ENCODE results near the gene TPD52L1. TPM values are rescaled to one million over a fixed set of nuclear protein-coding genes. Genes with fewer than 3 reads are reported as not detected.

The TPD52L1 gene
- total and polyA plus RNA-seq, 3 donors from 2014 or later = 20.6 to 22.5 (median 22.1) TPM

DNA sequence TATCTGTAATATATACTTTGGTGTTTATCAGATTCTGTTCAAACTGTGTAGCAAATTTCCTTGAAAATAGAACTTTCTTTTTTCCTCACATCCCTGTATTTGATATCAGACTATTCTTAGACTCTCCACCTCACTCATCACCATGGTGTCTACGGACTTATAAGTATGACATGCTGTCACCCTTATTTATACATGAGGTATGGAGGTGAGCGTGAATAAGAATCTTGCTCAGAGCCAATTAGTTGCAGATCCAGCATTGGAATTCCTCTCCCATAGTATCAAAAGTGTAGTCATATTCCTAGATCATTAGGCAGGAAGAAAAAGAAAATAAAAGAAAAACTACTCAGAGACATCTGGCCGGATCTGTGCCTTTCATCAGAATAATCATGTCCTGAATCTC is 43.0 kb downstream of the TPD52L1 start:
- Histone ChIP-seq H3K27ac (peak overlapping the region; percentile 66 to 70), H3K9me3 (no peaks in the 10 kb centered on the region), H3K36me3 (ENCODE audit: low read depth, missing control alignments) (no peaks in the 10 kb centered on the region), H3K4me1 (peaks cover 31% of the 10 kb centered on the region), H3K27me3 (no peaks in the 10 kb centered on the region), H3K4me3 (no peak overlapping the region)
- intact Hi-C loops (cut with DNase I; ENCODE audit: low total_unique reads) = no loop called here
- DNase-seq = no peak
- WGBS, 2 donors = 56 to 64% methylated on average over 3 of the region's 3 CpGs
- TF ChIP-seq CTCF (IDR thresholded peaks at IDR 0.05) (no peak), POLR2A (IDR thresholded peaks at IDR 0.05) (no peak)

DNA sequence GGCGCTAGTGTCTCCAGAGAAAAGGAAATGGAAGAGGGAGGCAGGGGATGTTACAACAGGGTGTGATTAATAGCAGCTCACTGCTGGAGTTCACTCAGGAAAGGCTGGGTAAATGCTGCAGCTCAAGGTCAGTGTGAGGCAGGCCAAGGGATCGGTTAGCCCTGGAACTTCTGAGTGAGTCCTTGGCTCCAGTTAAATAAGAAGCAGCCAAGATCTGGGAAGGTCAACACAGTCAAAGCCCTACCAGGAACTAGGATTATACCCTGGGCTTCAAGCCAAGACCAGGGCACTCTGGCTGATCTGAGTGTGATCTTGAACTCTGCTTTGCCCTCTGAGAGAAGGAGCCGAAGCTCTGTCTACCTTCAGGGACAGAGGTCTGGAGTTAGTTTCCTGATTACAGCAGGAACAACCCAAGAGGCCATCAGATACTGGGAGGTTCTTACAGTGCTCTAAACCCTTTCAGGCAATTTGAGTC is 44.3 kb downstream of the TPD52L1 start:
- Histone ChIP-seq H3K36me3 (ENCODE audit: low read depth, missing control alignments) (no peaks in the 10 kb centered on the region), H3K4me1 (peaks cover 43% of the 10 kb centered on the region), H3K27ac (peak overlapping the region; percentile 66 to 70), H3K4me3 (no peak overlapping the region), H3K27me3 (no peaks in the 10 kb centered on the region), H3K9me3 (no peaks in the 10 kb centered on the region)
- TF ChIP-seq CTCF (IDR thresholded peaks at IDR 0.05) (no peak), POLR2A (IDR thresholded peaks at IDR 0.05) (no peak)
- 22 to 25% methylated on average over 3 of the region's 3 CpGs for WGBS, 2 donors
- intact Hi-C loops (cut with DNase I; ENCODE audit: low total_unique reads) = no loop called here
- peak; percentile 81 for DNase-seq

- intact Hi-C loops (cut with DNase I; ENCODE audit: low total_unique reads) = no loop called here
- Histone ChIP-seq H3K27ac (peak overlapping the region; percentile 66 to 70), H3K4me3 (no peak overlapping the region), H3K4me1 (peaks cover 48% of the 10 kb centered on the region), H3K36me3 (ENCODE audit: low read depth, missing control alignments) (no peaks in the 10 kb centered on the region), H3K27me3 (no peaks in the 10 kb centered on the region), H3K9me3 (no peaks in the 10 kb centered on the region)
- TF ChIP-seq POLR2A (IDR thresholded peaks at IDR 0.05) = no peak
- no peak for TF ChIP-seq CTCF (IDR thresholded peaks at IDR 0.05)
- WGBS, 2 donors = 40 to 57% methylated on average over 6 of the region's 6 CpGs
- no peak for DNase-seq
Observed at GRCh38 chr6:125198398-125198937, 44.9 kb downstream of the TPD52L1 start.

GRCh38 chr6:125200941-125201340 is 47.4 kb downstream of the TPD52L1 start:
- intact Hi-C loops (cut with DNase I; ENCODE audit: low total_unique reads) = no loop called here
- H3K27me3 ChIP-seq = no peaks in the 10 kb centered on the region
- DNase-seq = no peak
- 83 to 89% methylated on average over 3 of the region's 3 CpGs for WGBS, 2 donors
- no peaks in the 10 kb centered on the region for H3K9me3 ChIP-seq
- no peak overlapping the region for H3K4me3 ChIP-seq
- TF ChIP-seq CTCF (IDR thresholded peaks at IDR 0.05) (no peak), POLR2A (IDR thresholded peaks at IDR 0.05) (no peak)
- H3K36me3 ChIP-seq (ENCODE audit: low read depth, missing control alignments) = no peaks in the 10 kb centered on the region
- H3K27ac ChIP-seq = no peak overlapping the region
- H3K4me1 ChIP-seq = peaks cover 44% of the 10 kb centered on the region

Data from testis (tissue), 3 donors.